CD4-positive, alpha-beta T cell treated with Interleukin-17A for 1 hour (primary cell): ENCODE results near the gene ICA1.
A peak's percentile ranks its signal among the peaks of the same experiment; 100 is the strongest.

Experiments
- DNase-seq: peaks from one replicate; pipeline ENCODE4 v3.0.0-alpha.2; 2020

The ICA1 gene

DNA sequence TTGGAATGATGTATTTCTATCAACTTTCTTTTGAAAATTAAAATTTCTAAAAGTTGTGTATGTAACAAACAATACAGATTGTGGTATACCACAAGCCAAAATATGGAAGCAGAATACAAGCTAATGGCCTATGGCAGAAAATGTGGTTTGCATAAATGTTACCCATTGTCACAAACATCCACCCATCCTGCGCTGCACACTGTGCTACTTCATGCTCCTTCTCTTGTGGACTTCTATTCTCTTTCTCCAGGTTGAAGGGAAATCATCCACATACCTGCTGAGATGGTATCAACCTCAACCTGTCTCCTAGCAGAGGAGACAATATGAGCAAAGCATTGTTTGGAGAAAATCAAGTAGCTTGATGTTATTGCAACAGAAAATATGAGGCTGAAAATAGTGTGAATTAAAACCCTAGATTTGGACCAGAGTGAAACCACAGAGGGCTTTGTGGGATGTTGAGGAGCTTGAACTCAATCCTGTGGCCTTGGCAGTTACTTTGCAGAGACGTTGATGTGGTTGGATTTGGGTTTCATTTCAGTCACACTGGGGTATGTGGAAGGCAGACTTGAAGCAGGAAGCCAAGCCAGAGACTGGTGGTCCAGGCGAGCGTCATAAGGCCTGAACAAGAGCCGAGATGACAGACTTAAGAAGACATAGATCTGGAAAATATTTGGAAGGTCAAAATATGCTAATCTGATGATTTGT, 63.8 kb downstream of the ICA1 start:
- DNase-seq = peak; percentile 47

DNA sequence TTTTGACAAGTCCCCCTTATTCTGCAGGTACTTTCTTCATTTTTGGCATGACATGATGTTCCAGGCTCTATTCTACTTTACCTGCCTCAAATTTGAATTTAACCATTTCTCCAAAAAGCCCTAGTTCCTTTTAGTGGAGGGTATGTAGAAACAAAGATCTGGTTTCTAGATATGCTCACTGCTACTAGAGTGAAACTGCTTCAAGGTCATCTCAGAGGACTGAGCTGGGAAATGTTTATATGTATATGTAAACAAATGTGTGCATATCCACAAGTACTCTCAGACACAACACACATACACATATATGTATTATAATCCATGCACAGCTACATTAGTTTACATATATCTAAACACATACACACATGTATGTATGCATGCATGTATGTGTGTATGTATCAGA, 69.1 kb downstream of the ICA1 start:
- no peak for DNase-seq

DNA sequence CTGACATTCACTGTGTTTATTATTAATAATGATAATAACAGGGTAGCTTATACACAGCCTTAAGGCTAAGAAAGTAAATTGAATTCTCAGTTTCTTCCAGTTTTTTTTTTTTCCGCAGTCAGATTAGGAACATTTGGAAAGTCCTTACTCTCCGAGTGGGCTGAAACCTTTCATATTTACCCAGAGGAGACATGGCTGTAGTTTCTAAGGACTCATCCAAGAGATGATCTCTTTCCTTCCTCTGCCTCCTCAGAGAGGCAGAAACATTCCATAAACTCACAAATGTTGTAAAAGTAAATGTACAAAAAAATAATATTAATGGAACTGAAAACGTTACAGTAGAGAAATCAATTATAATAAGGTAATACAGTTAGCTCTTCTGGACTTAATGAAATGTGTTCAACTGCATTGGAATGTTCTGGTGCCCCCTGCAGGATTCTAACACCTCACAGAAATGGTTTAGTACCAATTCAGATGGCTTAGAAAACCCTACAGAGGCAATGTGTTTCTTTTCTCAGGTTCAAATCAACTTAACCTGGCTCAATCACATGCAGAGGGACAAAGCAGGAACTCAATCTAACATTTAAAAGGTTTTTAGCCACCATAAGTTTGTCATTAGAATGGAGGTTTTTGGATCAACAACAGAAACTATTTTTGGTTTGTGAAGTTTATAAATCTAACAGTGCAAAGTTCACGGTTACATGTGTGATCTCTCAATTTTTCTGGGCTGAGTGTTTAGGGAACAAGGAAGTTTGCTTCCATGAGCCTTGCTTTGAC, 71.7 kb downstream of the ICA1 start:
- peak; percentile 82 for DNase-seq

DNA sequence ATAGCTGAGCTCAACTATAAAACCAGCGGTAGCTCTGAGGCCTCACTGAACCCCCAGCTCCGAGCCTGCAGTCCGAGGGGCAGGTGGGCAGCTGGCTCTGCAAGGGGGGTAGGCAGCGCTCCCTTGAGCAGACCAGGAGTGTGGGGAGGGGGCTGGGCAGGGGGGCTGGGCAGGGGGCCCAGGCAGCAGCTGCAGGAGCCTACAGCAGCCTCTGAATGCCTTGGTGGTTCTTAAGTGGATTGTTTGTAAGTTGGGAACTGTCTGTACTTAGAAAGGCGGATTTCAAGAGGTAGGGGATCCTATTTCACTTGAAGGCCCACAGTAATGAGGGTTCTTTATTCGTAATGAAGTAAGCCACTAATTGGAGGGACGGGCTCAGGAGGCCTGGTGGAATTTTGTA, 72.3 kb downstream of the ICA1 start:
- no peak for DNase-seq

DNA sequence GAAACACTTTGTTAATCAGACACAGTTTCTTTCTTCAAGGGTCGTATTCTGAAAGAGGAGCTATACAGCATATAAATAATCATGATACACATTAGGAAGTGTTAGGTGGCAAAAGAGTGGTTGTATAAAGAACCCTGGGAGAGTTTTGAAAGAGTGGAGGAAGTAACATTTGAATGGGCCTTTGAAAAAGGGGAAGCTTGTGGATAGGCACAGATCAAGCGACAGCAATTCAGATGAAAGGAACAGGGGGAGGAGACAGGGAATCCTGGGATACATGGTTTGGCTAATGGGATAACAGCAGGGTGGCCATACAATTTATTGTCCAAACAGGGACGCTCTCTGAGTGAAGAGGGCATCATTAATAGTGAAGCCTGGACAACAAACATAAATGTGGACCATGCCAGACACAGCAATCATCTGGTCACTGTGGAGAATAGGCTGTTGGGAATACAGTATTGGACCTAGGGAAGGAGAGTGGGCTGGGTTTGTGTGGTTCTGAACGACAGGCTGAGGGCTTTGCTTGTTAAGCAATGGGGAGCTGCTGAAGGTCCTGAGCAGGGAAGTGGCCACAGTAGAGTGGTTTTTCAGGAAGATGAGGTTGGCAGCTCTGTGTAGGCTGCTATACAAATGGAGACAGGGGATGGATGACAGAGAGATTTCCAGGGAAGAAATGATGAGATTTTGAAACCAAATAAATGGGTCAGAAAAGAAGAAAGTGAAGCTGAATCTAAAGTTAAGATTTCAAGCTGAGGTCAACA, 75.9 kb downstream of the ICA1 start:
- DNase-seq = no peak

DNA sequence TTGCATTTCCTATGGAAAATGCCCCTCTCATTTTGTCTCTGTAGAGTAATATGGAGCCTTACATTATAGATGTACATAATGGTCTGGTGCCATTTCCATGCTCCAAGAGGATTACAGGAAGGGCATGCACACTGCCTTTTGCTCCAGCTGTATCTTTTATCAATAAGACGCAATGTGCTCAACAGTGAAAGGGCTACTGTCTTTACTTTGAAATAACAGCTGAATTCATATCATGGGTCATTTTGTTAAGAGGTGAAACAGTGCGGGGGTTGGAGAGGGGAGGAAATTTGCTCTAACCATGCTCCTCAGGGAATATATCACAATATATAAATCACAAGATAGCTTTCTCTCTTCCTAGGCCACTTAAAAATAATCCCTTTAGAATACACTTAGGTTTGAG, 77.7 kb downstream of the ICA1 start:
- no peak for DNase-seq

DNA sequence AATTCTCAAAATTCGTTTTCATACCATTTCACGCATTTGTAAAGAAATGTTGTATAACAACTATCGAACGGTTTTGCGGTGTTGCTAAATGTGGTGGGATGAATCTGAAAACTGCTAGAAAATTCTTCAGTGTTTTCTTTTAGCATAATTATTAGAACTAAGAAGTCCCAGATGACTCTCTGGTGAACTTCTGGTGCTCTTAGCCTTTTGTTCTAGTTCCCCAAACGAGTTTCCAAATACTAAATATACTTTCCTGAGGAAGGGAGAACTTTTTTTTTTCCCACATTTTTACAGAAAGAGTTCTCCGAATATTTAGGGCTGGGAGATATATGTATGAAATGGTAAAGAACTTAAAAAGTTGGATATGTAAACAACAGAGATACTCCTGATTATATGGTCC, 82.5 kb downstream of the ICA1 start:
- DNase-seq = no peak

DNA sequence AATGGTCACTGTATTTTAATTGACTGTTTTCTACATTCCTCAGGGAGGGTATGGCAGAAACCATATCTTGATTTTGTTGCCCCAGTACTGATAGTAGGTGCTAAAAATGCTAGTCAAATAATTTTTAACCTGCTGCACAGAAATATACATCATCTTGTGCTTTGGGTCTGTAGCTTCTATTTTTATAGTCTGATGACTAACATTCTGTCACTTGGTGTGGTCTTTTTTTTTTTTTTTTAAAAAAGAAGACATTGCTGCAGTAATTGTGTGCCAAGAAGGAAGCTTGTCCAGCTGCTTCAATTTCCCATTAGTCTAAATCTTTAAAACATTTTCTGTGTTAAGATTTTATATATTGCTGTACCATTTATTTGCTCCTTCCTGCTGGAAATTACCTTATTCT, 83.6 kb downstream of the ICA1 start:
- no peak for DNase-seq

DNA sequence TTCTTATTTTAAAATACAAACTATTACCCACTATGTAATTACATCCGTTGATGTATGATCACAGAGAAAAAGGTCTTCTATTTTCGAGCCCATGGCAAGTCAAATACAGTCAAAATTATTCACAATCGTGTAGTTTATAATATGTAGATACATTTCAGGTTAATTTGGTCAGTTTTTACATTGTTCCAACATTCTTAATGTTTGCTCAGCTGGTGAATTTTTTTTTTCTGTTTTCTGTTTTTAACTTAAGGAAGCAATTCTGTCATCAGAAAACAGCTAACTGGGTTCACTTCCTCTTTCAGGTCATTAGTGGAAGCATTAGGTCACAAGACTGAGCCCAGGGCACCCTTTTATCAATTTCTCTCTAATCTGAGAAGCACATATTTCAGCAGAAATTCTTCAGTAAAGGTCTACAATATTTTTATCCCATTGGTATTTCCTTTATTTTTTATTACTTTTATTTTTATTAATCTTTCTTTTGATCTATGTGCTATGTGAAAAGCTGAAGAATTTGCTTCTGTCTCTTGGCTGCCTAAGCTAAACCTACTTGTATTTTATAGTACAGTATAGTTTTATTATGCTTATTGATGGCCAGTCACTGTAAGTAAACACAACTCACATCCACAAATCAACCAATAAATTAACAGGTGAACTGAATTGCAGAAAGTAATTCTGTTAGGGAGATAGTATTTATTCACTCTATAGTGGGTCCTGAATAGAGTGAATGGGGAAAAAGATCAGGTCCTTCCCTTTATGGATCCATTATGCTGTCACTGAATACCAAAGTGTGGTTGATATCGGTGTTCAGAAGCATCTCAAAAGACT, 84.6 kb downstream of the ICA1 start:
- peak; percentile 57 for DNase-seq

DNA sequence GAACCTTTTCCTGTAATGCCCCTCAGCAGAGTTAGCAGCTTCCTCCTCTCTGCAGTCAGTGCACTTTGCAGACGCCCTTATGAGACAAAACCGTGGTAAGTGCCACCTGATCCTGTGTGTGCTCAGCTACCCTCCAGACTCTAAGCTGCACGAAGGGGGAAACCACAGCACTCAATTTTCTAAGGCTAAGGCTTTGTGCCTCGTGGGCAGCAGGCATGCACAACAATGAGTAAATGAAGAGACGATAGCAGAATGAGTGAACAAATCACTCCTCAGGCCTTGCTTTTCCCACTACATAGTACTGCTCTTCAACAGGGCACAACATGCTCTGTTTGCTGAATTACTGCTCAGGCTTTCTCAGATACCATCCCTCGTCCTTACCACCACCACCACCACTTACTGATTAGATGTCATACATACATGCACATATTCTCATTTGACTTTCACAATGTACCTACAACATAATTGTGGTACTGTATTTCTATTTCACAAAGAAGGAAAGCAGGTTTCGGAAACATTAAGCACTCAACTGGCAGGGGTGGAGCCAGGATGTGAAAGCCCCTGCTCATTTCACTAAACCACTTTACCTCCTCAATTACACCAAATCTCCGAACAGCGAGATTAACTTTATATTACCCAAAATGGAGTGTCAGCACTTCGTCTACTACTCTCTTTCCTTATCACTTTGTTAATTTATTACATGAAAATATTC, 85.4 kb downstream of the ICA1 start:
- peak; percentile 76 for DNase-seq

DNA sequence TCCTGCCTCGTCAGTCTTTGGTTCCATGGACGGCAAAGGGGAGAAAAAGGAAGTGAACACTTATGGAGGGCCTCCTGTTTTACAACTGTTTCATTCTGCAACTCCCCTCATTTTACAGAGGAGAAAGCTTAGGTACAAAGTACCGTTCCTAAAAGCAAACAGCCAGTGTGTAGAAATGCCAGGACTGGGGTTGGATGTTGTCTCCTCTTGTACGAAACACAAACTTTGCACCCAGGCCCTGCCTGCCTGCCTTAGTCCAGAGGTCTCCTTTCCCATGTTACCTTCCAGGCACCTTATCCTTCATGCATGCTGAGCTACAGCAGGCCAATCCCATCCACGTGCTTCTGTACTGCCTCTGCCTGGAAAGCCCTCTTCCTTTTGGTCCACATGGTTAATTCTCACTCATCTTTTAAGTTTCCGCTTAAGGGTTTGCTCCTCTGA, 86.0 kb downstream of the ICA1 start:
- no peak for DNase-seq

DNA sequence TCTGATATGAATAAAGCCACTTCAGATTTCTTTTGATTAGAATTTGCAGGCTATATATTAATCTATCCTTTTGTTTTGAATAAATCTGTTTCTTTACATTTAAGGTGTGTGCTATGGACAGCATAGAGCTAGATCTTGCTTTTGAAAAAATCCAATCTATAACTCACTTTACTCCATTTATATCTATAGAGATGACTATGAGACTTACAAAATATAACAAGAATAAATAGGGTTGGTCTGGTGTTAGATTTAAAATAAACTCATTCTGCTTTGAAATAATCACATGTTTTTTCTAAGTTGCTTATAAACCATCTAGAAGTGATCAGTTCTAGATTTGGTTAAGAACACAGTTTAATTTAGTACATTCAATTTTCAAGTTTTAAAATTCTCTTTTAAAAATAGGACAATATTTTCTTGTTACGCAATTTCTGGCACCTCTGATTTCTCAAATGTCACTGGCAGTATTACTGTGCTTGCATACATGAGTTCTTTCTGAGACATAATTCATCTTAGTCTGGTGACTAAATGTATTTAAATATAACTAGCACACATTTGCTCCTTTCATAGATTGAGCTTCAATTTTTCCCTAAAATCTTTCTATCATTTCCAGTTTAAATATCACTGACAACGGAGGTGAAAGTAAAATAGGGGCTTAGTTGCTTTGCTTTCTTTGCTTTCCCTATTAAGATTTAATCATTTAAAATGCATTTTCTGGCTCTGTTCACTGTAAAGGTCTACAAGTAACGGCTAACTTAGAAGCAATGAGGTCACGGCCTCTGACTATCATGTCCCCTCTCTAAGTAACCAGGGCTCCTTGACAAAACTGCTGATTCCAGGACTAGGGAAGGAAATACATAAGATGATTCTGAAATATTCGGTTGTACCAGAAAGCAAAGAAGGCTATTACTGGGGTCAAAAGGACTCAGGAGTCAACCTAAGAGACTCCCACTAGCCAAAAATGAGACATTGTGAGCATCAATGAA, 89.3 kb downstream of the ICA1 start:
- DNase-seq = no peak

DNA sequence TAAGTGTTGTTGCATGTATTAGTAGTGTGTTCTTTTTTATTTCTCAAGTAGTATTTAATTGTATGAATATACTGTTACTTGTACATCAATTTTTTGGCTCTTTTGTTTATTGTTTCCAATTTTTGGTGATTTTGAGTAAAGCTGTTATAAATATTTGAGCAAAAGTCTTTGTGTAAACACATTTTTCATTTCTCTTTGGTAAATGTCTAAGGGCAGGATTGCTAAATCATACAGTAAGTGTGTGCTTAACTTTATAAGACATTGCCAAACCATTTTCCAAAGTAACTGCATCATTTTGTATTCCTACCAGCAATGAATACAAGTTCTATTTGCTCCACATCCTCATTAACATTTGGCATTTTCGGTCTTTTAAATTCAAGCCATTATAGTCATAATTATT, 92.8 kb downstream of the ICA1 start:
- DNase-seq = no peak

DNA sequence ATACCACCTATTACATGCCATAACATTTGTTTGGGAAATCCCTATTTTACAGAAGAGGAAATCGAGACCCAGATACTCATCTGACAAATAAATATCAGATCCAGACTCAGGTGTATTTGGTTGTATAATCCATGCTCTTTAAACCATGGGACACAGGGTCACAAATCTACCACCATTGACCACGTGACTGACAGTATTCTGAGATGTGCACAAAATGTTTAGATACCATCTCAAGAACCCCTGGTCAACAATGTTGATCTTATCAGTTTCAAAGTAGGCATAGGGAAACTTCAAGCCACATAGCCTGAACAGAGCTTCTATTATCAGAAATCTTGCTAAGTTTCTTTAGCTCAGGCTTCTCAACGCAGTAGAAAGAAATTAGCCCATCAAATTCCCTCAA, 93.6 kb downstream of the ICA1 start:
- DNase-seq = no peak

DNA sequence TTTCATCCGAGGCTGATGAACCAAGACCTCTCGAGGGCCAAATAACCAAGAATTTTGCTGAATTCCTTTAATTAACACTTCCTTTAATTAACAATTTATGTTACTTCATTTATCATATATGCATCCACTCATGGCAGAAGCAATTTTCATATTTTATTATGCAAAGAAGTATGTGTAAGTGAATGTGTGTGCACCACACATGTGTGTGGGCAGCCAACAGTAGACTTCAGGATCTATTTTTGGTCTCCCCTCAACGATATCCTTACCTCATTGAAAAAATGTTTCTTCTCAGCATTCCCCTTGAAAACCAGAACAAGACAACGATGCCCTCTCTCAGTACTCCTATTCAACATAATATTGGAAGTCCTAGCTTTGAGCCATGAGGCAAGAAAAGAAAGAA, 96.8 kb downstream of the ICA1 start:
- DNase-seq = no peak

DNA sequence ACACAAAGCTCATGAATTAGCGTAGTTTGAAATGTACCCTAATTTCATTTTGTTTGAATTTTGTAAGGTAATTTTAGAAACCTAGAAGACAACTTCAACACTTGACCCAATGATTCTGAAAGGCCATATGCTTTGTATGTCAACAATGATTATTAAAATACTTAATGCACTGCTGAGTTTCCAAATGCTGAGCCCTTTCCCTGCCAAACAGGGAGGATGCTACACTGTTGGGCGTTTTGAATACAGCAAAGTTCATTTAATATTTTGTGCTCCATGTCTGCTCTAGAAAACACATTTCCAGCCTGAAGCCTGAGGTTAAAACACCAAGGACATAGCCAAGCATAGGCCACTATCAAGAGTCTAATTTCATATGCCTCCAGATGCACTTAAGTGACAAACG, 99.8 kb downstream of the ICA1 start:
- no peak for DNase-seq

DNA sequence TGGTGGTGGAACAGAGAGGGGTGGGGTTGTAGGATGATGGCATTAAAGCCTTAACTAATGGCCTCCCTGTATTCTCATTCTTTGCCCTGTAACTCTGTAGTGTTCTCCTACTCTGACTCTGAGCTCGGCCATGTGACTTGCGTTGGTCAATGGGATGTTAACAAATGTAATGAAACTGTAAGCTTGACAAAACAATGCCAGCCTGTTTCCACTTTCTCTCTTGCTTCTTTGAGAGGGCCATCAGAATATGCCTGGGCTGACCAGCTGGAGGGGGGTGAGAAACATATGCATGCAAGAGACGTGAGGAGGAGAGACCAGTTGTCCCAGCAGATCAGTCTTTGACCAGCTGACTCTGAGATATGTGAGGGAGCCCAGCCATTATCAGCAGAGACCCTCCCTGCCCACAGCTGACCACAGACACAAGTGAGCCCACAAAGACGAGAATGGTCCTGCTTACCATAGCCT, 100.6 kb downstream of the ICA1 start:
- DNase-seq = no peak

DNA sequence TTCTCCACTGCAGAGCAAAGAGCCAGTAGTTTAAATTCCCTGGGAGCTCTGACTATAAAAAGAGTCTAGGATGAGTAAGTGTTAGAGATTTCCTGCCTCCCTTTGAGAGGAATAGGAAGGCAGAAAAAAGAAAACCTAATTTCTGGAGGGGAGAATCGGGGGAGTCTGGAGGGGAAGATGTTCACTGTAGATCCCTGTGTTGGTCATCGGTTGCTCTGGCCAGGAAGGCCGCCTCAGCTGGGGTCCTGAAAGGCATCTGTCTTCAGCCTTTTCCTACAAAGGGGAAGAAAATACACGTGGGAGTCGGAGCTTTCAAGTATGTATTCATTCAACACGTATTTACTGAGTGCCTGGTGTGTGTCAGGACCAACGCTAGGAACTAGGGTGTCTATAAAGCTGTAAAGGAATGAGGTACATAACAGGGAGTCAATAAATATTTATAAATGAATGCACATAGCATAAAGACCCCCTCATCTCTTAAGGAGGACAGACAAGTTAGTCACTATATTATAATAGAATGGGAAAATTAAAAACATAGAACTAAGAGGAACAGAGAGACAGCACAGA, 101.1 kb downstream of the ICA1 start:
- DNase-seq = no peak

DNA sequence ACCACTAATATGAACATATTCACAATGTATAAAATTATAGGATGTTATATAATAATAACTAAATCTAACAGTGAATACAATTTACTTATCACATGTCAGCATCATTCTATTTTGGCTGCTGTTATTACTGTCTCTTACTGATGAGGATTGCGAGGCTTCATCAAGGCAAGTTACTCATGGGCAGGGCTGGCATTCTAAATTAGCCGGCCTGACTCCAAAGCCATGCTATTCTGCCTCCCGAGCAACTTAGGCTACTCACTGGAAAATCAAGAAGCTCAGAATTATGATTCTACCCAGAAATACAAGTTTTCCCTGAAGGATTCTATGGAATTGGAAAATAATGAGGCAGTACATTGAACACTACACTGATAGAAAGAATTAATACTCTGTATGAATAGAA, 101.7 kb downstream of the ICA1 start:
- DNase-seq = no peak

DNA sequence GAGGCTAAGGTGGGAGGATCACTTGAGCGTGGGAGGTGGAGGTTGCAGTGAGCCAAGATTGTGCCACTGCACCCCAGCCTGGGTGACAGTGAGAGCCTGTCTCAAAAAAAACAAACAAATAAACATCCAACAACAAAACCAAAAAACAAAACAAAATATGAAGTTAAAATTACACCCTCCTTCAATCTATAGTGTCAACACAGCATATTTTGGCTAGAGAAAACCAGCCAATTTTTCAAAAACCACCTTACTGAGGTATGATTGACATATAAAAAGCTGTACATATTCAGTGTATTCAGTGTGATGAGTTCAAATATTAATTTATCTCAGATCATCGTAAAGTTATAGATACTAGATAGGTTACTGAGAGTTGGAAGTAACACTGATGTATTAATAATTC, 102.4 kb downstream of the ICA1 start:
- DNase-seq = no peak

DNA sequence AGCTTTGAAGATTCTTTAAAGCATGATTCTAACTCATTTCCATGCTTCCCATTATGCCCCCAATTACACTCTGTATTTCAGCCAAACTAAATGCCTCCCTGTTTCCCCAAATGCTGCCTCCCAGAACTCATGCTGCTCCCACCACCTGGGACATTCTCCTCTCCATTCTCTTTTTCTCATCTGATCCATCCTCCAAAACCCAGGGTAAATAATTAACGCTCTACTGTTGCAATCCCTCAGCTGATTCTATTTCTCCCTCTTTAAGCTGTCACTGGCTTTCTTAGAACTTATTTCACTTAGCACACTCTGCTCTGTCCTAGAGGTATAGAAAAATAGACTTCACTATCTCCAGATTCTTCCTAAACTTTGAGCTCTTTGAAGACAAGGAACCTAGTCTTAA, 104.7 kb downstream of the ICA1 start:
- no peak for DNase-seq
